ENCODE results near the gene RIIAD1.
"Not testable (repeated sequence)": the region's sequence is repeated elsewhere in the genome, so short reads cannot be mapped to it uniquely, and the experiment has no call there.

The RIIAD1 gene

GRCh38 chr1:151737026-151737425 lies 15.7 kb downstream of the RIIAD1 start:
- no peak for DNase-seq (ENCODE audit: low read depth)

- no peak for DNase-seq (ENCODE audit: low read depth)
Measured at GRCh38 chr1:151737479-151737878, 16.2 kb downstream of the RIIAD1 start.

GRCh38 chr1:151739590-151740355 lies 18.5 kb downstream of the RIIAD1 start:
- DNase-seq (ENCODE audit: low read depth) = no peak

- no peak for DNase-seq (ENCODE audit: low read depth)
Measured at GRCh38 chr1:151741516-151741915, 20.2 kb downstream of the RIIAD1 start.

- peak; percentile 3 for DNase-seq (ENCODE audit: low read depth)
Measured at GRCh38 chr1:151756291-151756690, 35.0 kb downstream of the RIIAD1 start.

- DNase-seq (ENCODE audit: low read depth) = peak; percentile 5
Measured at GRCh38 chr1:151759241-151759640, 37.9 kb downstream of the RIIAD1 start.

GRCh38 chr1:151760597-151761385 lies 39.5 kb downstream of the RIIAD1 start:
- DNase-seq (ENCODE audit: low read depth) = no peak

GRCh38 chr1:151762941-151763921 lies 41.9 kb downstream of the RIIAD1 start, which contains the start of gene MRPL9:
Gene MRPL9 (minus strand): TSS chr1:151763496. CDS start chr1:151763479, 17 bp downstream.
- peak; percentile 60 for DNase-seq (ENCODE audit: low read depth)

GRCh38 chr1:151763990-151764389 lies 42.7 kb downstream of the RIIAD1 start:
- DNase-seq (ENCODE audit: low read depth) = peak; percentile 2

- DNase-seq (ENCODE audit: low read depth) = not testable (repeated sequence)
Measured at GRCh38 chr1:151768351-151769066, 47.2 kb downstream of the RIIAD1 start.

- not testable (repeated sequence) for DNase-seq (ENCODE audit: low read depth)
Measured at GRCh38 chr1:151769270-151769669, 47.9 kb downstream of the RIIAD1 start.

GRCh38 chr1:151773702-151774101 lies 52.4 kb downstream of the RIIAD1 start:
- peak; percentile 84 for DNase-seq (ENCODE audit: low read depth)

GRCh38 chr1:151774256-151774922 lies 53.1 kb downstream of the RIIAD1 start:
- DNase-seq (ENCODE audit: low read depth) = no peak

GRCh38 chr1:151775894-151776664 lies 54.8 kb downstream of the RIIAD1 start:
- no peak for DNase-seq (ENCODE audit: low read depth)

GRCh38 chr1:151776665-151777062 lies 55.3 kb downstream of the RIIAD1 start:
- DNase-seq (ENCODE audit: low read depth) = no peak

GRCh38 chr1:151777317-151777716 lies 56.0 kb downstream of the RIIAD1 start:
- no peak for DNase-seq (ENCODE audit: low read depth)

Measured in amniotic epithelial cell (primary cell).